A673 (cell line): ENCODE results near the gene PXDC1. TPM values are rescaled to one million over a fixed set of nuclear protein-coding genes. Genes with fewer than 3 reads are reported as not detected.

ENCODE experiments used
- BruUV-seq: library from RNA; stranded (reverse); fragments of 400-500 nt; replicated peaks from 2 replicates; lab custom pipeline; 2021; lab: Mats Ljungman, UMichigan
- CTCF ChIA-PET: fragments of 300-600 bp; sonication (Branson Sonifier 250); formaldehyde crosslinking; loops from one replicate; lab custom pipeline; 2022; ENCODE audit warnings: antibody characterized with exemption; lab: Charles Lee
- POLR2A ChIA-PET: fragments of 300-600 bp; sonication (Branson Sonifier 250); formaldehyde crosslinking; loops from one replicate; lab custom pipeline; 2022; ENCODE audit warnings: antibody characterized with exemption; ENCODE audit not compliant: low non-redundant PET; lab: Charles Lee
- DNase-seq: peaks from one replicate; pipeline ENCODE4 v3.0.0-alpha.2; 2015; ENCODE audit warnings: low spot score
- H3K27ac ChIP-seq: fragments of 200-600 bp; sonication (generic); 2 replicates; pipeline ENCODE4 v1.5.1; 2016; ENCODE audit warnings: mixed run types, low read depth, mild to moderate bottlenecking, mixed read lengths, antibody characterized with exemption, low read length; ENCODE audit not compliant: poor library complexity, severe bottlenecking
- H3K27me3 ChIP-seq: fragments of 200-600 bp; sonication (generic); replicated peaks from 2 replicates; pipeline ENCODE4 v1.6.1; 2017; ENCODE audit warnings: mixed run types, low read depth, mild to moderate bottlenecking, mixed read lengths, antibody characterized with exemption, low read length; ENCODE audit not compliant: insufficient read depth, poor library complexity
- H3K36me3 ChIP-seq: fragments of 200-600 bp; sonication (generic); 2 replicates; pipeline ENCODE4 v1.6.1; 2016; ENCODE audit warnings: mixed run types, mild to moderate bottlenecking, mixed read lengths, antibody characterized with exemption, low read length; ENCODE audit not compliant: insufficient read depth, poor library complexity, severe bottlenecking
- H3K4me1 ChIP-seq: fragments of 200-600 bp; sonication (generic); 2 replicates; pipeline ENCODE4 v1.6.1; 2017; ENCODE audit warnings: mixed run types, mild to moderate bottlenecking, mixed read lengths, antibody characterized with exemption, low read length; ENCODE audit not compliant: insufficient read depth, poor library complexity, severe bottlenecking
- H3K4me3 ChIP-seq: fragments of 200-600 bp; sonication (generic); 2 replicates; pipeline ENCODE4 v1.5.1; 2016; ENCODE audit warnings: low read depth, mixed run types, mild to moderate bottlenecking, mixed read lengths, low read length; ENCODE audit not compliant: poor library complexity, severe bottlenecking
- H3K9me3 ChIP-seq: fragments of 200-600 bp; sonication (generic); 2 replicates; pipeline ENCODE4 v1.6.1; 2016; ENCODE audit warnings: mixed run types, low read depth, mild to moderate bottlenecking, mixed read lengths, antibody characterized with exemption, low read length; ENCODE audit not compliant: poor library complexity, severe bottlenecking
- CTCF ChIP-seq: fragments of 300-800, 200-600 bp; sonication (generic); conservative IDR thresholded peaks from 2 replicates; pipeline ENCODE4 v1.5.1; 2017; ENCODE audit warnings: low read depth, mild to moderate bottlenecking, antibody characterized with exemption, low read length, moderate library complexity, mixed read lengths
- EZH2 ChIP-seq: fragments of 200-600 bp; sonication (generic); IDR thresholded peaks from 2 replicates; pipeline ENCODE4 v1.6.1; 2017; ENCODE audit warnings: borderline replicate concordance, low read depth, mild to moderate bottlenecking, mixed read lengths, antibody characterized with exemption, low read length; ENCODE audit not compliant: poor library complexity, severe bottlenecking
- intact Hi-C: fragments of 100-400 bp; cut with micrococcal nuclease; formaldehyde crosslinking; loops from one replicate; pipeline ENCODE4 v1.10.0; 2022; ENCODE audit not compliant: unreplicated experiment
- total RNA-seq: library from RNA; stranded (reverse); gene quantifications from 2 replicates; pipeline ENCODE4 v1.2.3, GENCODE V29; 2021

The PXDC1 gene
- total RNA-seq, 1 experiment from 2014 or later = 5.2 TPM

DNA sequence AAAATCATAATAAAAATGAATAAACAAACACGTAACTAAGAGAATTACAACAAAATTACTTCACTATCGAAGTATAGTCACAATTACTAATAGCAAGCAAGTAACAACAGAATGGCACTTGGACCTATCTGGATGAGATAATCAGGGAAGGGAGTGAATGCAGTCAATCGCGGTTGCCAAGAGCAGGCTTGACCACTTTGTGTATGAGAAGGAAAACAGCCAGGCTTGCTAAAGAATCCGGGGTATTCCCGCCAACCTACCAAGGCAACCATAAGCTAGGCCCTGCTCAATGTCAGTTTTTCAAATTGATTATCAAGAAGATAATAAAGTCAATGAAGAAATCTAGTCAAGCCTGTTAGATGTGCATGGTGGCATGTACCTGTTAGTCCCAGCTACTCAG is 39.7 kb downstream of the PXDC1 start:
- H3K27ac ChIP-seq = no peak overlapping the region
- no peak overlapping the region for H3K4me3 ChIP-seq
- intact Hi-C loops = no loop called here
- no TSS peak for BruUV-seq
- CTCF ChIA-PET = no interaction called here
- no peaks in the 10 kb centered on the region for H3K36me3 ChIP-seq
- TF ChIP-seq EZH2 (no peak), CTCF (no peak)
- H3K27me3 ChIP-seq = no peaks in the 10 kb centered on the region
- no peaks in the 10 kb centered on the region for H3K9me3 ChIP-seq
- DNase-seq = no peak
- POLR2A ChIA-PET = no interaction called here
- H3K4me1 ChIP-seq = no peaks in the 10 kb centered on the region

DNA sequence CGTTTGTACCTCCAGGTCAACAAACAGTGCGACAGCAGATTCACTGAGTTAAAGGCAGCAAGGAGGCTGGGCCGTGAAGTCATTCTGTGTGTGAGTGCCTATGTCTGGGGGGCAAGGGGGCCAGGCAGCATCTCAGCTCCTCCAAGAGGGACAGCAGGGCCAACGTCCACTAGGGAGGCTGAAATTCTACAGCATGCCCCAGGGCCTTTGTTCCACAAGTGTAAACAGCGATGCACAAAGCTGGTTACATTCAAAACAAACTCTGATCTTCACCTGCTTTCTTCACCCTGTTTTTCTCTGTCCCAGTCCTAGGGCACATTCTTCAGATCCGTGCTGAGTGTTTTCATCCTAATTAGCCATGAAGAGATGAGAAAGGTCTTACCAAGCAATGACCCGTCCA is 41.1 kb downstream of the PXDC1 start:
- no peak for TF ChIP-seq EZH2
- TF ChIP-seq CTCF = no peak
- ChIA-PET CTCF (no interaction called here), POLR2A (no interaction called here)
- no peak for DNase-seq
- H3K36me3 ChIP-seq = no peaks in the 10 kb centered on the region
- H3K27ac ChIP-seq = no peak overlapping the region
- no TSS peak for BruUV-seq
- H3K4me1 ChIP-seq = no peaks in the 10 kb centered on the region
- H3K27me3 ChIP-seq = no peaks in the 10 kb centered on the region
- H3K4me3 ChIP-seq = no peak overlapping the region
- intact Hi-C loops = no loop called here
- H3K9me3 ChIP-seq = no peaks in the 10 kb centered on the region

DNA sequence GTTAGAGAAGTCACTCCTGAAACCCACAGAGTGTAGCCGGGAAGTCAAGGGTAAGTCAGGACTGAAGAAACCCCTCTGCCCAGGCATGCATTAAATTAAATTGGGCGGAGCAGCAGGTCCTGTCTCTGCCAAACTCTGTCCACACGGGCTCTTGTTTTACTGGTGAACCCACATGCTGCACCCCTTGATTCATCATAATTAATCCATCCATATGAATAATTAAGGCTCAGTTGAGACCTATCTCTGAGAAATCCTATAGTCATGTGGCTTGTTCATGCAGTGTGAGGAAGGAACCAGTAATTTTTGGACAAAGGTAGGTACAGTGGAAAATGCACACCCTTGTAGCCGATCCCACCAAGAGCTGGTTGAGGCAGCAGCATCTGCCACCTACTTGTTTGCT is 43.0 kb downstream of the PXDC1 start:
- Histone ChIP-seq H3K4me3 (no peak overlapping the region), H3K4me1 (no peaks in the 10 kb centered on the region), H3K9me3 (no peaks in the 10 kb centered on the region), H3K27ac (no peak overlapping the region), H3K27me3 (no peaks in the 10 kb centered on the region), H3K36me3 (no peaks in the 10 kb centered on the region)
- ChIA-PET POLR2A (no interaction called here), CTCF (no interaction called here)
- intact Hi-C loops = no loop called here
- BruUV-seq = no TSS peak
- no peak for DNase-seq
- no peak for TF ChIP-seq CTCF
- TF ChIP-seq EZH2 = no peak
